Measurements from ENCODE around the gene TMEFF2. TPM values are rescaled to one million over a fixed set of nuclear protein-coding genes. Genes with fewer than 3 reads are reported as not detected.

The TMEFF2 gene
- total and polyA plus RNA-seq, 2 experiments from 2014 or later, result 0.13 TPM; not detected in 1

DNA sequence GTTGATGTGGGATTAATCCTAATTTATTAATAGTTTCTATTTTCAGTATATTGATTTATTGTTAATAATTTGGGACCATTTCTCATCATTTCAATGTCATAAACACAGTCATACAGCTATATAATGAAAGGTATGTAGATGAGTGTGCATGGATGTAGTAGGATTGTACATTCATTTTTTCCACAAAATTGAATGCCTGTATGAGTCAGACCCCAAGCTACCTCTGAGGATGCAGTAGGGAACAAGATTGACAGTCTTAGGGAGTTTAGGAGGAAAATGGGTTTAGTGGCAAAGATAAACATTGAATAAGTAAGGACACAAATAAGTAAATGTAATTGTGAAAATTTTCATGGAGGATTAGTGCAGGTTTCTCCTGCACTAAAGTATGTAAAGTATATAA is 14.1 kb upstream of the TMEFF2 start:
- no peak for TF ChIP-seq EZH2phosphoT487 (IDR thresholded peaks at IDR 0.05; ENCODE audit: insufficient read depth, low read depth)
- no peak for TF ChIP-seq EZH2 (IDR thresholded peaks at IDR 0.05; ENCODE audit: insufficient read depth, poor library complexity, severe bottlenecking)
- H3K27ac ChIP-seq, result no peak overlapping the region
- H3K9me3 ChIP-seq (ENCODE audit: low read depth), result no peaks in the 10 kb centered on the region
- H3K9ac ChIP-seq, result no peak overlapping the region
- H4K20me1 ChIP-seq (ENCODE audit: insufficient read depth), result no peaks in the 10 kb centered on the region
- no peak overlapping the region for H2AFZ ChIP-seq
- no peaks in the 10 kb centered on the region for H3K27me3 ChIP-seq (replicated peaks; ENCODE audit: insufficient read depth)
- in situ Hi-C loops (cut with MboI), result no loop called here
- H3K79me2 ChIP-seq (ENCODE audit: insufficient read depth), result no peaks in the 10 kb centered on the region
- no peaks in the 10 kb centered on the region for H3K4me1 ChIP-seq (ENCODE audit: insufficient read depth)
- no peaks in the 10 kb centered on the region for H3K36me3 ChIP-seq (ENCODE audit: low read depth)
- H3K4me2 ChIP-seq (ENCODE audit: unreplicated experiment), result no peak overlapping the region
- peak; percentile 4 for DNase-seq
- H3K4me3 ChIP-seq, result no peak overlapping the region
- H3F3A ChIP-seq (ENCODE audit: insufficient read depth), result no peaks in the 10 kb centered on the region
- H3K9me2 ChIP-seq (ENCODE audit: insufficient read depth), result no peaks in the 10 kb centered on the region

DNA sequence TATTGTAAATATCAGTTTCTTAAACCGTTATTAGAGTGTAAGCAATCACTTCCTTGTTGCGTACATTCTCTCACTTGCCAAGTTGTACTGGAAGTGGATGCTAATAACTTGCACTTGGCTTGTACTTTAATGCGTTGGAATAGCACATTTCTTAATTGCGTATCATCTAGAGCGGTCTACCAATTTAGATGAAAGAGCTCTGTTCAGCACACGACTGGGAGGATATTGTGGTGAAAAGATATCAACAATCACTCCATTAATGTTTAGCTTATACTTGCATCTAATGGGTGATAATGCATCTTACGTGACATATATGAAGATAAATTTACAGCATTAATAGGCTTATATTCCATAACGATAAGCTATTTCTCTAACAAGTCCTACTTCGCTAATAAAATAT is 11.7 kb upstream of the TMEFF2 start:
- Histone ChIP-seq H4K20me1 (ENCODE audit: insufficient read depth) (no peaks in the 10 kb centered on the region), H3K4me2 (ENCODE audit: unreplicated experiment) (no peak overlapping the region), H3K36me3 (ENCODE audit: low read depth) (no peaks in the 10 kb centered on the region), H3K27ac (no peak overlapping the region), H3K79me2 (ENCODE audit: insufficient read depth) (no peaks in the 10 kb centered on the region), H3K4me1 (ENCODE audit: insufficient read depth) (no peaks in the 10 kb centered on the region), H3F3A (ENCODE audit: insufficient read depth) (no peaks in the 10 kb centered on the region), H3K9me2 (ENCODE audit: insufficient read depth) (no peaks in the 10 kb centered on the region), H2AFZ (no peak overlapping the region), H3K4me3 (no peak overlapping the region), H3K27me3 (replicated peaks; ENCODE audit: insufficient read depth) (no peaks in the 10 kb centered on the region), H3K9ac (no peak overlapping the region), H3K9me3 (ENCODE audit: low read depth) (no peaks in the 10 kb centered on the region)
- no peak for DNase-seq
- 79 to 83% methylated on average over 9 of the region's 9 CpGs for WGBS, 2 experiments (ENCODE audit: low coverage in 1 of 2, low lambda C conversion rate in 2 of 2, missing lambda C conversion rate in 2 of 2)
- in situ Hi-C loops (cut with MboI), result no loop called here
- TF ChIP-seq EZH2 (IDR thresholded peaks at IDR 0.05; ENCODE audit: insufficient read depth, poor library complexity, severe bottlenecking) (no peak), EZH2phosphoT487 (IDR thresholded peaks at IDR 0.05; ENCODE audit: insufficient read depth, low read depth) (no peak)

DNA sequence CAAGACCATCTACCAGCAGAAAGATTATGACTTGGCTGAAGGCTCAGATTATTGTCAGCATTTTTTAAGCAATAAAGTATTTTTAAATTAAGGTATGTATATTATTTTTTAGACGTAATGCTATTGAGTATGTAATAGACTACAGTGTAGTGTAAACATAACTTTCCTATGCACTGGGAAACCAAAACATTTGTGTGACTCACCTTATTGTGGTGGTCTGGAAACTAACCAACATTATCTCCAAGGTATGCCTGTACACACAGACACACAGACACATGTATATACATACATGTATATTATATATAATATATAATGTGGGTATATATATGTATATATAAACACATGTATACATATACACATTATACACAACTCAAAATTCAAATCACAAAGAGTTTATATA is 9.1 kb upstream of the TMEFF2 start:
- Histone ChIP-seq H3K9me2 (ENCODE audit: insufficient read depth) (no peaks in the 10 kb centered on the region), H2AFZ (no peak overlapping the region), H3K36me3 (ENCODE audit: low read depth) (no peaks in the 10 kb centered on the region), H3K79me2 (ENCODE audit: insufficient read depth) (no peaks in the 10 kb centered on the region), H3K4me3 (no peak overlapping the region), H4K20me1 (ENCODE audit: insufficient read depth) (no peaks in the 10 kb centered on the region), H3K4me2 (ENCODE audit: unreplicated experiment) (no peak overlapping the region), H3K9ac (no peak overlapping the region), H3K27ac (no peak overlapping the region), H3K9me3 (ENCODE audit: low read depth) (no peaks in the 10 kb centered on the region), H3K27me3 (replicated peaks; ENCODE audit: insufficient read depth) (peaks cover 5% of the 10 kb centered on the region), H3F3A (ENCODE audit: insufficient read depth) (no peaks in the 10 kb centered on the region), H3K4me1 (ENCODE audit: insufficient read depth) (no peaks in the 10 kb centered on the region)
- no peak for DNase-seq
- in situ Hi-C loops (cut with MboI), result no loop called here
- 53 to 57% methylated on average over 1 of the region's 1 CpG for WGBS, 2 experiments (ENCODE audit: low coverage in 1 of 2, low lambda C conversion rate in 2 of 2, missing lambda C conversion rate in 2 of 2)
- TF ChIP-seq EZH2phosphoT487 (IDR thresholded peaks at IDR 0.05; ENCODE audit: insufficient read depth, low read depth) (no peak), EZH2 (IDR thresholded peaks at IDR 0.05; ENCODE audit: insufficient read depth, poor library complexity, severe bottlenecking) (no peak)

DNA sequence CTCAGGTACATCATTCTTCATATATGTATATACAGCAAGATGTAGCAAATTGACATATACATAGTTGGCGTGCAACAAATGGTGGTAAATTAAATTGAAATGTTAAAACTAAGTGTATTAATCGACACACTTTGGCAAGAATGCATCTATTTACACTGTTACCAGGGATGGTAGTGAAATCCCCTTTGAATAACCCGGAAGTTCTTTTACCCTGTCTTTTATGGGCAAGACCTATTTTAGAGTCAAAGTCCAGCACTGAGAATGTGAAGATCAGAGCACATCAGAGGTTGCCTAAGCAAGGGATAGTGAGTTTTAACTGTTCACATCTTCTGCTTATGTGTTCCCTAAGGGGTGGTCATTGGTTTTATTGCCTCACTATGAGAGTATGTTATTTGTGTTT is 7.6 kb upstream of the TMEFF2 start:
- Histone ChIP-seq H3K36me3 (ENCODE audit: low read depth) (no peaks in the 10 kb centered on the region), H3K27me3 (replicated peaks; ENCODE audit: insufficient read depth) (peaks cover 16% of the 10 kb centered on the region), H2AFZ (no peak overlapping the region), H4K20me1 (ENCODE audit: insufficient read depth) (no peaks in the 10 kb centered on the region), H3K4me3 (no peak overlapping the region), H3K9ac (no peak overlapping the region), H3F3A (ENCODE audit: insufficient read depth) (no peaks in the 10 kb centered on the region), H3K4me2 (ENCODE audit: unreplicated experiment) (no peak overlapping the region), H3K79me2 (ENCODE audit: insufficient read depth) (no peaks in the 10 kb centered on the region), H3K9me2 (ENCODE audit: insufficient read depth) (no peaks in the 10 kb centered on the region), H3K9me3 (ENCODE audit: low read depth) (no peaks in the 10 kb centered on the region), H3K4me1 (ENCODE audit: insufficient read depth) (no peaks in the 10 kb centered on the region), H3K27ac (no peak overlapping the region)
- no peak for DNase-seq
- WGBS, 2 experiments (ENCODE audit: low coverage in 1 of 2, low lambda C conversion rate in 2 of 2, missing lambda C conversion rate in 2 of 2), result 67 to 71% methylated on average over 3 of the region's 3 CpGs
- no peak for TF ChIP-seq EZH2 (IDR thresholded peaks at IDR 0.05; ENCODE audit: insufficient read depth, poor library complexity, severe bottlenecking)
- TF ChIP-seq EZH2phosphoT487 (IDR thresholded peaks at IDR 0.05; ENCODE audit: insufficient read depth, low read depth), result no peak
- in situ Hi-C loops (cut with MboI), result no loop called here

DNA sequence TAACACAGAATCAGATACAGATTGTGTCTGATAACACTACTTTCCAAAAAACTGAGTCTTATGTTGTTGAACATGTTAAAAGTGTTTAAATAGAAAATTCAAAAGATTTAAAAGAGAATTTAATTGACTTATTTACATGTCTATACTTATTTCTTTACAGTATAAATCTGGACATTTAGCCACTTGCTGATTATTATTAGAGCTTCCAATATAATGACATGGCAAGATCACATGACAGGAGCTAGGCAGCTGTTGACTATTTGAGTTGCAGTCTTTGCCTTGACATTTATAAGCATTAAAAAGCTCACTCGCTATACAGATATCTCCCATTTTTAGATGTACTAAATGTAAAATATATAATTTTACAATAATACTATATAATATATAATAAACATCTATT is 6.4 kb upstream of the TMEFF2 start:
- Histone ChIP-seq H3K4me2 (ENCODE audit: unreplicated experiment) (no peak overlapping the region), H3K27me3 (replicated peaks; ENCODE audit: insufficient read depth) (peaks cover 29% of the 10 kb centered on the region), H3K4me1 (ENCODE audit: insufficient read depth) (no peaks in the 10 kb centered on the region), H3K9me3 (ENCODE audit: low read depth) (no peaks in the 10 kb centered on the region), H4K20me1 (ENCODE audit: insufficient read depth) (no peaks in the 10 kb centered on the region), H3K36me3 (ENCODE audit: low read depth) (no peaks in the 10 kb centered on the region), H3K9ac (no peak overlapping the region), H3K9me2 (ENCODE audit: insufficient read depth) (no peaks in the 10 kb centered on the region), H3K79me2 (ENCODE audit: insufficient read depth) (no peaks in the 10 kb centered on the region), H3F3A (ENCODE audit: insufficient read depth) (no peaks in the 10 kb centered on the region), H3K4me3 (no peak overlapping the region), H2AFZ (no peak overlapping the region), H3K27ac (no peak overlapping the region)
- TF ChIP-seq EZH2 (IDR thresholded peaks at IDR 0.05; ENCODE audit: insufficient read depth, poor library complexity, severe bottlenecking) (no peak), EZH2phosphoT487 (IDR thresholded peaks at IDR 0.05; ENCODE audit: insufficient read depth, low read depth) (no peak)
- DNase-seq, result no peak
- in situ Hi-C loops (cut with MboI), result no loop called here
- 82 to 83% methylated on average over 1 of the region's 1 CpG for WGBS, 2 experiments (ENCODE audit: low coverage in 1 of 2, low lambda C conversion rate in 2 of 2, missing lambda C conversion rate in 2 of 2)

Measured in GM23248 (cell line).